GM12878 (cell line): ENCODE measurements around the gene WDTC1. TPM values are rescaled to one million over a fixed set of nuclear protein-coding genes. Genes with fewer than 3 reads are reported as not detected.

ENCODE experiments used
- ATAC-seq: fragments of 200-7000 bp; cut with Tn5 transposase; 3 replicates; pipeline ENCODE4 v1.9.1; 2020; ENCODE audit warnings: mild to moderate bottlenecking, moderate library complexity
- BruUV-seq: library from RNA; stranded (reverse); fragments of 400-500 nt; replicated peaks from 2 replicates; lab custom pipeline; 2021; lab: Mats Ljungman, UMichigan
- CTCF ChIA-PET: fragments of 300-600 bp; sonication (Branson Sonifier 250); formaldehyde crosslinking; extraction: SDS; loops from one replicate; lab custom pipeline; 2021; ENCODE audit warnings: inconsistent platforms; lab: Yijun Ruan, JAX
- POLR2A ChIA-PET: fragments of 350-600 bp; formaldehyde crosslinking; extraction: SDS; loops from one replicate; lab custom pipeline; 2021; ENCODE audit warnings: inconsistent platforms; lab: Charles Lee
- RAD21 ChIA-PET: fragments of 300-600 bp; sonication (Branson Sonifier 250); formaldehyde crosslinking; loops from one replicate; lab custom pipeline; 2023; ENCODE audit warnings: antibody characterized with exemption; ENCODE audit not compliant: unreplicated experiment; lab: Charles Lee
- SMC1A ChIA-PET: fragments of 300-600 bp; sonication (Branson Sonifier 250); formaldehyde crosslinking; loops from one replicate; lab custom pipeline; 2023; ENCODE audit not compliant: unreplicated experiment, uncharacterized antibody; lab: Charles Lee
- DNase-seq: peaks from one replicate; pipeline ENCODE4 v3.0.0-alpha.2; 2011; ENCODE audit warnings: low read depth, low spot score
- FAIRE-seq: peaks from 3 replicates; lab custom pipeline; 2011; peaks lifted over from hg19 to GRCh38; lab: Jason Lieb, UNC
- H2AFZ ChIP-seq: 2 replicates; pipeline ENCODE4 v1.6.0; 2011; ENCODE audit warnings: low read depth, low read length, control low read depth; ENCODE audit not compliant: control insufficient read depth
- H3K27ac ChIP-seq: 2 replicates; pipeline ENCODE4 v1.5.1; 2011; ENCODE audit warnings: control low read depth; ENCODE audit not compliant: control insufficient read depth, insufficient read depth
- H3K27me3 ChIP-seq, 2 experiments: replicated peaks in 1 of 2; 2 replicates each; pipeline versions ENCODE4 v1.6.0 to v1.6.1; 2011; ENCODE audit warnings: low read length in 1 of 2; ENCODE audit not compliant: control insufficient read depth in 2 of 2, insufficient read depth in 2 of 2
- H3K36me3 ChIP-seq, 2 experiments: 2 replicates each; pipeline ENCODE4 v1.5.1; 2011; ENCODE audit warnings: low read length in 1 of 2; ENCODE audit not compliant: control insufficient read depth in 2 of 2, insufficient read depth in 2 of 2
- H3K4me1 ChIP-seq: 2 replicates; pipeline ENCODE4 v1.6.1; 2011; ENCODE audit warnings: mild to moderate bottlenecking, low read length, moderate library complexity, mixed read lengths; ENCODE audit not compliant: control insufficient read depth, insufficient read depth
- H3K4me2 ChIP-seq: 2 replicates; pipeline ENCODE4 v1.6.0; 2011; ENCODE audit warnings: control low read depth; ENCODE audit not compliant: control insufficient read depth, insufficient read depth
- H3K4me3 ChIP-seq: fragments of 200-600 bp; sonication (generic); 2 replicates; pipeline ENCODE4 v1.5.1; 2016
- H3K79me2 ChIP-seq: 2 replicates; pipeline ENCODE4 v1.6.0; 2011; ENCODE audit warnings: low read length; ENCODE audit not compliant: control insufficient read depth, insufficient read depth
- H3K9ac ChIP-seq: 2 replicates; pipeline ENCODE4 v1.8.0; 2011; ENCODE audit warnings: low read length, control low read depth, mixed read lengths; ENCODE audit not compliant: control insufficient read depth, insufficient read depth
- H3K9me3 ChIP-seq: replicated peaks from 3 replicates; pipeline ENCODE4 v1.5.1; 2011; ENCODE audit warnings: mild to moderate bottlenecking, low read length; ENCODE audit not compliant: control insufficient read depth, insufficient read depth
- H4K20me1 ChIP-seq: 2 replicates; pipeline ENCODE4 v1.6.0; 2011; ENCODE audit not compliant: control insufficient read depth, insufficient read depth
- ASH2L ChIP-seq: fragments of 300-600, 200-600 bp; sonication (generic); IDR thresholded peaks from 2 replicates; pipeline ENCODE4 v1.6.1; 2017; ENCODE audit warnings: low read depth, mild to moderate bottlenecking, borderline replicate concordance
- ELK1 ChIP-seq: IDR thresholded peaks from 2 replicates; pipeline ENCODE4 v1.6.1; 2012; ENCODE audit warnings: low read depth, low read length, improper control_type of control experiment
- MTA3 ChIP-seq: IDR thresholded peaks from 2 replicates; pipeline ENCODE4 v1.6.1; 2012; ENCODE audit warnings: low read length, inconsistent platforms, borderline replicate concordance
- POLR2A ChIP-seq: IDR thresholded peaks from 2 replicates; pipeline ENCODE4 v1.6.1; 2011; ENCODE audit warnings: low read depth, mild to moderate bottlenecking, low read length
- SMAD5 ChIP-seq: IDR thresholded peaks from 2 replicates; pipeline ENCODE4 v1.6.1; 2016; ENCODE audit warnings: antibody characterized with exemption, low read depth
- ZZZ3 ChIP-seq: IDR thresholded peaks from 2 replicates; pipeline ENCODE4 v1.6.1; 2011; ENCODE audit warnings: low read depth; ENCODE audit not compliant: control insufficient read depth, insufficient read length
- WGBS: methylation state at CpG from one replicate; pipeline ENCODE4 v1.1.6; 2016; ENCODE audit warnings: low lambda C conversion rate; ENCODE audit not compliant: insufficient replicate concordance, insufficient coverage; ENCODE audit errors: missing lambda C conversion rate; 5-methylcytosine and 5-hydroxymethylcytosine counted together
- in situ Hi-C: fragments of 300-500 bp; cut with MboI; formaldehyde crosslinking; loops from 9 replicates; pipeline ENCODE4 v1.14.3; 2018; ENCODE audit warnings: mixed read lengths
- intact Hi-C: fragments of 100-400 bp; cut with micrococcal nuclease; formaldehyde crosslinking; loops from one replicate; pipeline ENCODE4 v1.14.2; 2022; ENCODE audit not compliant: unreplicated experiment
- polyA plus RNA-seq, 11 experiments: library from polyadenylated mRNA; depleted of rRNA in 4 of 11; unstranded in 6 of 11; stranded (reverse) in 5 of 11; fragments of >200 nt; fragmentation: Nextera tagmentation in 4 of 11; fragmentation: Illumina TruSeq in 1 of 11; extraction: Ambion mirVana in 4 of 11; extraction: Trizol in 1 of 11; gene quantifications; 1 replicate in 1 of 11; 2 replicates in 10 of 11; pipeline versions ENCODE4 v1.2.1 to v1.2.3, GENCODE V29; 2011 to 2016; ENCODE audit warnings: inconsistent platforms in 2 of 11, missing spikeins in 2 of 11, low read depth in 1 of 11
- total RNA-seq, 4 experiments: library from RNA; depleted of rRNA in 3 of 4; stranded (reverse); fragments of >200 nt in 3 of 4; fragmentation: Illumina TruSeq in 1 of 4; extraction: Trizol in 1 of 4; gene quantifications; 2 replicates each; pipeline versions ENCODE4 v1.2.1 to v1.2.3, GENCODE V29; 2013 to 2021

WDTC1 gene
- total and polyA plus RNA-seq, 10 of the 15 experiments (the other 5 are each of a cell fraction or from before 2014, with no cell fraction given): 0.21 to 28.7 (median 7.6) TPM

- Histone ChIP-seq H3K9me3 (no peaks in the 10 kb centered on the region), H2AFZ (no peak overlapping the region), H3K27me3 (no peaks in the 10 kb centered on the region), H3K27ac (no peak overlapping the region), H3K9ac (no peak overlapping the region)
- in situ Hi-C loops: no loop called here
- WGBS: over 99% methylated on average over 17 of the region's 17 CpGs
- RAD21 ChIA-PET: interaction anchor here (1.2 to 2.5 kb wide), 3 partner anchors 10 to 54 kb away, joined by 4 to 18 read pairs (median 9); no protein-coding TSS in a partner anchor
- TF ChIP-seq ASH2L (no peak), POLR2A (peak; percentile 53), SMAD5 (no peak), ELK1 (no peak), MTA3 (no peak), ZZZ3 (no peak)
- TF ChIP-seq, all 136 proteins: peak for 1
- Histone ChIP-seq H4K20me1 (no peaks in the 10 kb centered on the region; the same call in 1 of the 2 replicates), H3K79me2 (peaks cover 4% of the 10 kb centered on the region; the same call in 1 of the 2 replicates), H3K4me3 (no peak overlapping the region), H3K4me1 (no peaks in the 10 kb centered on the region), H3K4me2 (no peak overlapping the region), H3K36me3 (peaks cover 13 to 25% of the 10 kb centered on the region in 2 experiments)
- FAIRE-seq: no peak
- intact Hi-C loops: no loop called here
- ChIA-PET SMC1A (interaction anchor here (0.6 to 2.4 kb wide), 3 partner anchors 23 to 273 kb away, joined by 3 to 10 read pairs (median 5); no protein-coding TSS in a partner anchor), POLR2A (interaction anchor here (1.2 to 1.8 kb wide), 2 partner anchors 11 to 58 kb away, joined by 4 to 5 read pairs; partner anchors contain the start of gene TMEM222), CTCF (interaction anchor here (0.9 to 4.4 kb wide), 19 partner anchors 9 to 286 kb away, joined by 3 to 77 read pairs (median 7); partner anchors contain the start of genes CD164L2, SYTL1 and TMEM222)
- no TSS peak for BruUV-seq
- no peak for ATAC-seq
- DNase-seq: no peak
These were observed 99.4 kb downstream of the WDTC1 start for GRCh38 chr1:27333717-27334279.
